H9 (cell line): Measurements from ENCODE around the gene SMCP. TPM values are rescaled to one million over a fixed set of nuclear protein-coding genes. Genes with fewer than 3 reads are reported as not detected.

ENCODE experiments used
- DNase-seq: peaks from one replicate; pipeline ENCODE4 v3.0.0-alpha.2; 2017
- H2AFZ ChIP-seq: one replicate; pipeline ENCODE4 v1.6.1; 2013; ENCODE audit warnings: mild to moderate bottlenecking, low read length, control low read depth, moderate library complexity
- H2AK5ac ChIP-seq: 2 replicates; pipeline ENCODE4 v1.6.1; 2013; ENCODE audit warnings: low read length, control low read depth, mixed read lengths; ENCODE audit not compliant: insufficient read length
- H2BK120ac ChIP-seq: one replicate; pipeline ENCODE4 v1.6.1; 2013; ENCODE audit warnings: low read depth, mild to moderate bottlenecking, low read length, control low read depth, inconsistent platforms; ENCODE audit not compliant: poor library complexity, severe bottlenecking
- H2BK12ac ChIP-seq: 2 replicates; pipeline ENCODE4 v1.6.1; 2013; ENCODE audit warnings: low read length, control low read depth, mixed read lengths, low read depth; ENCODE audit not compliant: insufficient read length
- H2BK15ac ChIP-seq: 2 replicates; pipeline ENCODE4 v1.6.1; 2013; ENCODE audit warnings: low read depth, low read length, control low read depth
- H2BK20ac ChIP-seq: one replicate; pipeline ENCODE4 v1.6.1; 2013; ENCODE audit warnings: low read depth, mild to moderate bottlenecking, low read length, control low read depth, inconsistent platforms; ENCODE audit not compliant: poor library complexity, severe bottlenecking
- H2BK5ac ChIP-seq: 2 replicates; pipeline ENCODE4 v1.6.1; 2013; ENCODE audit warnings: low read length, control low read depth, mixed read lengths; ENCODE audit not compliant: insufficient read length
- H3K14ac ChIP-seq: 2 replicates; pipeline ENCODE4 v1.6.1; 2013; ENCODE audit warnings: low read length, control low read depth; ENCODE audit not compliant: insufficient read depth
- H3K18ac ChIP-seq: 2 replicates; pipeline ENCODE4 v1.6.1; 2013; ENCODE audit warnings: low read depth, mild to moderate bottlenecking, mixed read lengths, low read length, control low read depth; ENCODE audit not compliant: insufficient read length
- H3K23ac ChIP-seq: 2 replicates; pipeline ENCODE4 v1.6.1; 2013; ENCODE audit warnings: low read length, control low read depth, mixed read lengths, low read depth; ENCODE audit not compliant: insufficient read length
- H3K23me2 ChIP-seq: 2 replicates; pipeline ENCODE4 v1.6.1; 2013; ENCODE audit warnings: low read depth, mild to moderate bottlenecking, mixed read lengths, low read length, control low read depth; ENCODE audit not compliant: insufficient read length, poor library complexity, severe bottlenecking
- H3K27ac ChIP-seq: 2 replicates; pipeline ENCODE4 v1.5.1; 2013; ENCODE audit warnings: low read length, control low read depth, mixed read lengths, low read depth; ENCODE audit not compliant: insufficient read length
- H3K27me3 ChIP-seq: 2 replicates; pipeline ENCODE4 v1.6.1; 2013; ENCODE audit warnings: low read length, control low read depth, inconsistent platforms; ENCODE audit not compliant: insufficient read depth
- H3K4ac ChIP-seq: 2 replicates; pipeline ENCODE4 v1.6.1; 2013; ENCODE audit warnings: low read depth, mild to moderate bottlenecking, control low read depth, inconsistent platforms, low read length, moderate library complexity
- H3K4me1 ChIP-seq: 2 replicates; pipeline ENCODE4 v1.6.1; 2013; ENCODE audit warnings: low read length, control low read depth, inconsistent platforms; ENCODE audit not compliant: insufficient read depth
- H3K4me2 ChIP-seq: 2 replicates; pipeline ENCODE4 v1.6.1; 2013; ENCODE audit warnings: low read length, control low read depth, mixed read lengths; ENCODE audit not compliant: insufficient read length, insufficient read depth
- H3K56ac ChIP-seq: 2 replicates; pipeline ENCODE4 v1.6.1; 2013; ENCODE audit warnings: low read depth, mild to moderate bottlenecking, mixed read lengths, low read length, control low read depth; ENCODE audit not compliant: insufficient read length
- H3K79me1 ChIP-seq: 2 replicates; pipeline ENCODE4 v1.6.1; 2013; ENCODE audit warnings: low read depth, mild to moderate bottlenecking, moderate library complexity, low read length, control low read depth, inconsistent platforms; ENCODE audit not compliant: insufficient read depth, poor library complexity, severe bottlenecking
- H3K79me2 ChIP-seq: 2 replicates; pipeline ENCODE4 v1.6.1; 2013; ENCODE audit warnings: low read length, control low read depth, inconsistent platforms; ENCODE audit not compliant: insufficient read depth
- H3K9ac ChIP-seq: 2 replicates; pipeline ENCODE4 v1.6.1; 2013; ENCODE audit warnings: low read length, control low read depth, mixed read lengths; ENCODE audit not compliant: insufficient read length; ENCODE audit errors: extremely low read depth
- H3K9me3 ChIP-seq: one replicate; pipeline ENCODE4 v1.6.1; 2013; ENCODE audit warnings: low read depth, low read length, inconsistent platforms; ENCODE audit not compliant: control insufficient read depth
- H3T11ph ChIP-seq: one replicate; pipeline ENCODE4 v1.6.1; 2013; ENCODE audit warnings: mild to moderate bottlenecking, low read length, control low read depth, inconsistent platforms
- H4K20me1 ChIP-seq: one replicate; pipeline ENCODE4 v1.6.1; 2013; ENCODE audit not compliant: control insufficient read depth, insufficient read length, insufficient read depth
- H4K5ac ChIP-seq: 2 replicates; pipeline ENCODE4 v1.6.1; 2013; ENCODE audit warnings: low read depth, mild to moderate bottlenecking, mixed read lengths, low read length, control low read depth; ENCODE audit not compliant: insufficient read length
- H4K8ac ChIP-seq: replicated peaks from 2 replicates; pipeline ENCODE4 v1.6.1; 2013; ENCODE audit warnings: low read length, control low read depth, mixed read lengths, low read depth; ENCODE audit not compliant: insufficient read length
- H4K91ac ChIP-seq: 2 replicates; pipeline ENCODE4 v1.6.1; 2013; ENCODE audit warnings: low read depth, mild to moderate bottlenecking, moderate library complexity, mixed read lengths, low read length, control low read depth; ENCODE audit not compliant: insufficient read length
- H3K27ac Mint-ChIP-seq, 3 experiments: 2 replicates in 2 of 3; 3 replicates in 1 of 3; pipeline ENCODE4 v1.8.0; 2020 to 2021; ENCODE audit warnings: mixed read lengths in 3 of 3, mild to moderate bottlenecking in 1 of 3, moderate library complexity in 1 of 3
- H3K27me3 Mint-ChIP-seq: 2 replicates; pipeline ENCODE4 v1.8.0; 2021; ENCODE audit warnings: low read depth, mild to moderate bottlenecking, moderate library complexity, mixed read lengths
- H3K36me3 Mint-ChIP-seq, 3 experiments: 2 replicates in 2 of 3; 3 replicates in 1 of 3; pipeline ENCODE4 v1.8.0; 2020 to 2021; ENCODE audit warnings: low read depth in 3 of 3, mixed read lengths in 3 of 3; ENCODE audit not compliant: insufficient read depth in 1 of 3
- H3K4me1 Mint-ChIP-seq, 2 experiments: 2 replicates each; pipeline ENCODE4 v1.8.0; 2020; ENCODE audit warnings: mixed read lengths in 2 of 2
- H3K4me3 Mint-ChIP-seq, 2 experiments: 2 replicates in 1 of 2; 3 replicates in 1 of 2; pipeline ENCODE4 v1.8.0; 2020 to 2021; ENCODE audit warnings: mild to moderate bottlenecking in 2 of 2, mixed read lengths in 2 of 2, moderate library complexity in 1 of 2
- H3K9me3 Mint-ChIP-seq, 2 experiments: 2 replicates in 1 of 2; 3 replicates in 1 of 2; pipeline ENCODE4 v1.8.0; 2020; ENCODE audit warnings: mild to moderate bottlenecking in 2 of 2, mixed read lengths in 2 of 2, moderate library complexity in 1 of 2
- WGBS: extraction: QIAGEN DNeasy Blood & Tissue Kit; methylation state at CpG from one replicate; pipeline ENCODE4 v1.1.7; 2013; ENCODE audit warnings: missing lambda C conversion rate, low lambda C conversion rate, mixed read lengths; ENCODE audit not compliant: insufficient read length; ENCODE audit errors: extremely low coverage; 5-methylcytosine and 5-hydroxymethylcytosine counted together
- total RNA-seq: library from RNA; stranded (reverse); gene quantifications from 2 replicates; pipeline ENCODE4 v1.2.1, GENCODE V29; 2021
- TF ChIP-seq, protein P1 (sequence below): fragments of 200-600 bp; sonication (generic); conservative IDR thresholded peaks from 3 replicates; pipeline ENCODE4 v1.8.0; 2021; ENCODE audit warnings: antibody characterized with exemption, mild to moderate bottlenecking

Gene SMCP
- total RNA-seq, 1 experiment from 2014 or later: not detected

DNA sequence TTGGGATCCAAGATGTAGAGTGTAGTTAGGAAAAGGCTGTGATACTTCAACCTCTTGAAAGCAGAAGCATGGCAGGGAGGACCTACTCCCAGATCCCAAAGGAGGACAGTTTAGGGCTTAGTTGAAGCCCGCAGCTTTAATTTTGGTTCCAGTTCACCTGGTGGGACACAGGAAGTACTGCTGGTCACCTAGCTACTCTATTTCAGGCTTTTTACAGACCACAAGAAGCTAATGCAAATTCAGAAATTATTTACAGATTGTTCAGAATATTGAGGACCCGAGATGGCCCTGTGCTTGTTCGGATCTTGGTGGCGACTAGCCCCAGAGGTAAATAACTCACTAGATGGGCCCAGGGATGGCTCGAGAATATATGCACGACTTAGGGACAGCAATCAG, 6.4 kb upstream of the SMCP start:
- Histone ChIP-seq H2BK15ac (no peak overlapping the region), H3K56ac (no peak overlapping the region), H4K8ac (no peak overlapping the region), H3K27me3 (no peaks in the 10 kb centered on the region), H4K91ac (no peak overlapping the region), H2BK120ac (no peak overlapping the region), H3K4ac (no peak overlapping the region), H2AFZ (no peak overlapping the region), H2BK5ac (no peak overlapping the region), H3K9ac (no peak overlapping the region), H3K9me3 (no peaks in the 10 kb centered on the region), H3K79me2 (no peaks in the 10 kb centered on the region), H2BK12ac (no peak overlapping the region), H2BK20ac (no peak overlapping the region), H3K18ac (no peak overlapping the region), H3K4me1 (no peaks in the 10 kb centered on the region), H4K20me1 (no peaks in the 10 kb centered on the region), H3K79me1 (no peaks in the 10 kb centered on the region), H3K23ac (no peak overlapping the region), H3K14ac (no peak overlapping the region), H3K23me2 (no peaks in the 10 kb centered on the region), H3K27ac (no peak overlapping the region), H3K4me2 (no peak overlapping the region), H4K5ac (no peak overlapping the region), H3T11ph (no peak overlapping the region), H2AK5ac (no peak overlapping the region)
- Mint-ChIP-seq H3K27ac (no peak overlapping the region), H3K36me3 (no peaks in the 10 kb centered on the region), H3K4me3 (no peak overlapping the region; a peak in 1 of 5 replicates), H3K4me1 (no peaks in the 10 kb centered on the region), H3K9me3 (peaks cover 10 to 13% of the 10 kb centered on the region in 2 experiments), H3K27me3 (no peaks in the 10 kb centered on the region; the same call in none of the 2 replicates)
- TF ChIP-seq, protein P1, sequence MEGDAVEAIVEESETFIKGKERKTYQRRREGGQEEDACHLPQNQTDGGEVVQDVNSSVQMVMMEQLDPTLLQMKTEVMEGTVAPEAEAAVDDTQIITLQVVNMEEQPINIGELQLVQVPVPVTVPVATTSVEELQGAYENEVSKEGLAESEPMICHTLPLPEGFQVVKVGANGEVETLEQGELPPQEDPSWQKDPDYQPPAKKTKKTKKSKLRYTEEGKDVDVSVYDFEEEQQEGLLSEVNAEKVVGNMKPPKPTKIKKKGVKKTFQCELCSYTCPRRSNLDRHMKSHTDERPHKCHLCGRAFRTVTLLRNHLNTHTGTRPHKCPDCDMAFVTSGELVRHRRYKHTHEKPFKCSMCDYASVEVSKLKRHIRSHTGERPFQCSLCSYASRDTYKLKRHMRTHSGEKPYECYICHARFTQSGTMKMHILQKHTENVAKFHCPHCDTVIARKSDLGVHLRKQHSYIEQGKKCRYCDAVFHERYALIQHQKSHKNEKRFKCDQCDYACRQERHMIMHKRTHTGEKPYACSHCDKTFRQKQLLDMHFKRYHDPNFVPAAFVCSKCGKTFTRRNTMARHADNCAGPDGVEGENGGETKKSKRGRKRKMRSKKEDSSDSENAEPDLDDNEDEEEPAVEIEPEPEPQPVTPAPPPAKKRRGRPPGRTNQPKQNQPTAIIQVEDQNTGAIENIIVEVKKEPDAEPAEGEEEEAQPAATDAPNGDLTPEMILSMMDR: no peak
- no peak for DNase-seq
- no CpG with 5 or more reads among the region's 6 CpGs for WGBS
